GM19351 (cell line): ENCODE results near the gene HEATR9.

Experiments used
- ATAC-seq: cut with Tn5 transposase; IDR thresholded peaks from one replicate; pipeline ENCODE4 v1.9.1; 2021; ENCODE audit warnings: mild to moderate bottlenecking, moderate library complexity; ENCODE audit not compliant: unreplicated experiment

HEATR9 gene

GRCh38 chr17:35865412-35866340, 3.0 kb downstream of the HEATR9 start:
- no peak for ATAC-seq

DNA sequence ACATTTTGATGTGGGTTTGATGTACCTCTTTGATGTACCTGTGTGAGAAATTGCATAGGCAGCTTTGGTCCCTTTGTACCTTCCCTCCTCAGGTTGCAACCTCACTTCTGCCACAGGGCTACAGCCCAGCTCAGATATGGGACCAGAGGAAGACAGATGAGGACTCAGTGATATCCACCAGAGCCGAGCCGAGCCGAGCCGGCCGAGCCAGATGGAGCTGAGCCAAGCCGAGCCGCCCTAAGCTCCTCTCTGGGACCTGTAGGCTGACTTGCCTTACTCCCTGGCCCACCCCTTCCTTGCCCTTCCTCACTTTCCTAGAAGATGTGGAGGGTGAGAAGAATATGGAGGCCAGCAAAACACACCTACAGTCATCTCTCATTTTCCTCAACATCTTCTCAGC, 3.8 kb downstream of the HEATR9 start:
- ATAC-seq, result no peak

DNA sequence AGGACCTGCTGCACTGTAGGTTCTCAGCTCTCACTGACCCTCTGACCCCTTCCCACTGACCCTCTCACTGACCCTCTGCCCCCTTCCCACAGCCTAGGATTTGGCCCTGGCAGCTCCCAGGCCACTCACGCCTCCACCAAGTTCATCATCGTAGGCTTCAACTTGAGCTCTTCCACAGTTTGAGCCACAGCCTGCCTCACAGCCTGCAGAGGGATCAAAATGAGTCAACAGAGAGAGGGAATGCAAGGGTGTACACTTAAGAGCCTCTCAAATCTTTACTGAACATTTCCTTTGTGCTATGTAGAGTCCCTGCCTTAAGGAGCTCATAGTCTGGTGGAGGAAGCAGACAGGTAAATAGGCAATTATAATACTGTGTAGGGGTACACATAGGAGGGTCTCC, 12.1 kb downstream of the HEATR9 start:
- ATAC-seq, result no peak

DNA sequence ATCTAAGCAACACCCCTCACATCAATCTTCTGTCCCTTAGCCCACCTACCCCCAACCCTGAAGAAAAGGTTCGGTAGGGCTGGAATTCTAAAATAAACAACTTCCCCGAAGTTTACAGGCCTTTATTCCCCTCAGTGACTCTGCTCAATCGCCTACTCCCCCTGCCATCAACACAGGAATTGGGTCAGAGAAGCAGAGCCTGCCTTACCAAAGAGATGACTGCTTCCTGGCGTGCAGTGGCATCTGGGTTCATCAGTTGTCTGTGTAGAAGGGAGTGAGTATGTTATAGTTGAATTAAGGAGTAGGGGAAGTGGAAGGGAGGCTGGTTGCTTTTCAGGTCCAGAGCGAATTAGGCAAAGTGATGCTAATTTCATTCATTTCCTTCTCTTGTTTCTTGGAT, 12.7 kb downstream of the HEATR9 start:
- ATAC-seq, result no peak

GRCh38 chr17:35849469-35850348, 19.0 kb downstream of the HEATR9 start:
- ATAC-seq, result no peak

DNA sequence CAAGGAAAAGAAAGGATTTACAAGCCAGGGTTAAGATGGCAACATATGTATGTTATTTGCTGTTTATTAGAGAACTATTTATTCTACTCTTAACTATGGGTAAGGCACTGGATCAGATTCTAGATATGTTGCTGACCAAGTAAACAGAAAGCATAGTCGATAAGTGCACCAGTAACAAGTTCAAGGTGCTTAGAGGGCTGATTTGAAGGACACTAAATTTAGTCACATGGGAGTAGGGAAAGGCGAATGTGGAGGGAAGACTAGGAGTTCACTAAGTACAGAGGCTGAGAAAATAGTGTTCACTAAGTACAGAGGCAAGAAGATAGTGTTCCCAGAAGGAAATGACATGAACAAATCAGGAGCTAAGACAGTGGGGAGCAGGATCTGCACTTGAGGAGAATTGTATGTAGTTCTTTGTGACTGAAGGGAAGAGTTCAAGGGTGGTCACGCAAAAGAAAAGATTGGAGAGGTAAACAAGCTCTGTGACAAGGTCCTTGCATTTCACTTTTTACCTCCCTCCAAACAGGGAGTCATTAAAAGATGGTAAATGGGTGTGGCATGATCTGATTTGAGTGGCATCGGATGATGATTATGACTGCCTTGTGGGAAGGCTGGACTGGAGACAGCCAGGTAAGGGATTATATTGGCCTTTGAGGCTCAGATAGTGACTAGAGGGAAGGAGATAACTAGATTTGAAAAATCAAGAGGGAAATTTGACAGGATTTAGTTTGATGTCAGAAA, 20.9 kb downstream of the HEATR9 start:
- no peak for ATAC-seq

- ATAC-seq, result no peak
These were observed 21.7 kb downstream of the HEATR9 start for GRCh38 chr17:35847006-35847405.

DNA sequence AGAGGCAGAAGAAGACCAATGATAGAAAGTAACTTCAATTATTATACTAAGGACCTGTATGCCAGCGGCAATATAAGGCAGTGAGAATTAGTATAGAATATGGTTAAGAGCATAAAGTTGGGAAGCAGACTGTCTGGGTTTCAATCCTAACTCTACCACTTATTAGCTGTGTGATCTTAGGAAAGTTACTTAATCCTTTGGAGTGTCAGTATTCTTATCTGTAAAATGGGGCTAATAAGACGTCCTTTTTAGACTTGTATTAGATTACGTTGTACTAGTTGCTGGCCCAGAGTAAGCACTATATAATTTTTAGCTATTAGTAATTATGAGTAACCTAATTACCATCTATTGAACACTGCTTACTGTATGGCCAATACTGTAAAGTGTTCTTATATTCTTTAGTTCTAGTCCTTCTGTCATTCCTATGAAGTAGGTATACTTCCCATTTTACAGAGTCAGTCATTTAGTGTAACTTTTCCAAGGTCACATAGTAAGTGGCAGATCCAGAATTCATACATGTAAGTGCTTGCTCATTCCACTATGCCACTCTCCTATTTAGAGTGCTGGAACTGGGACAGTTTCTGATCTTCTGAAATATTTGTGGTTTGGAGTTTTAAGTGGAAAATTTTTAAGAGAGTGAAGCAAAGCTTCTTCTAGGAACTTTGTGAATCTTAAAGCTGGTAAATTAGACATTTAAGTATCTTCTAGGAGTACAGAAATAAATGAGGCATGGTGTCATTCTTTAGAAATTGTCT, 22.5 kb downstream of the HEATR9 start:
- no peak for ATAC-seq

GRCh38 chr17:35844547-35844946, 24.1 kb downstream of the HEATR9 start:
- ATAC-seq, result no peak

GRCh38 chr17:35843698-35844097, 25.0 kb downstream of the HEATR9 start:
- ATAC-seq, result no peak

GRCh38 chr17:35842239-35842638, 26.5 kb downstream of the HEATR9 start:
- ATAC-seq, result no peak

DNA sequence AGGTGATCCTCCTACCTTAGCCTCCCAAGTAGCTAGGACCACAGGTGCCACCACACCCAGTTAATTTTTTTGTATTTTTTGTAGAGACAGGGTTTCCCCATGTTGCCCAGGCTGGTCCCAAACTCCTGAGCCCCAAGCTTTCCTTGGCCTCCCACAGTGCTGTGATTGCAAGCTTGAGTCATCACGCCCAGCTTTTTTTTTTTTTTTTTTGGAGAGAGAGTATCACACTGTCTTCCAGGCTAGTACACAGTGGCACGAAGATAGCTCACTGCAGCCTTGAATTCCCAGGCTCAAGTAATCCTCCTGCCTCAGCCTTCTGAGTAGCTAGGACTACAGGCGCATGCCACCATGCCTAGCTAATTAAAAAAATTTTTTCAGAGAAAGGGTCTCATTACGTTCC, 27.2 kb downstream of the HEATR9 start:
- no peak for ATAC-seq

GRCh38 chr17:35841101-35841500, 27.6 kb downstream of the HEATR9 start:
- ATAC-seq, result no peak

DNA sequence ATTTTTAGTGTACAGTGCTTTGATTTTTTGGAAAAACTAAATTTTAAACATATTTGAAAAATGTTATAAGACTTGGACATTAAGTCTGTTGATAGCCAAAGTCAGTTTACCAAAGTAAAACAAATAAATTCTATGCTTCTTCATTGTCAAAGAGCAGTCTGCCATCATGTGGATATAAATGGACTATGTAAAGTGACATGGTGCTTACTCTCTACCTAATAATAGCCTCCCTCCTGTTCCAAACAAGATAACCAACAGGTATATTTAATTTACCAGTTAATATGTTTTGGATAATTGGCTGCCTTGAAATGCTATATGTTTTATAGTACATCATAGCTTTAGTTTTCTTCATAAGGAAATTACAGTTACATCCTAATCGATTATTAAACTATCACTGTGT, 43.5 kb downstream of the HEATR9 start:
- no peak for ATAC-seq

GRCh38 chr17:35821308-35821707, 47.4 kb downstream of the HEATR9 start:
- no peak for ATAC-seq

GRCh38 chr17:35819455-35819854, 49.2 kb downstream of the HEATR9 start:
- no peak for ATAC-seq

DNA sequence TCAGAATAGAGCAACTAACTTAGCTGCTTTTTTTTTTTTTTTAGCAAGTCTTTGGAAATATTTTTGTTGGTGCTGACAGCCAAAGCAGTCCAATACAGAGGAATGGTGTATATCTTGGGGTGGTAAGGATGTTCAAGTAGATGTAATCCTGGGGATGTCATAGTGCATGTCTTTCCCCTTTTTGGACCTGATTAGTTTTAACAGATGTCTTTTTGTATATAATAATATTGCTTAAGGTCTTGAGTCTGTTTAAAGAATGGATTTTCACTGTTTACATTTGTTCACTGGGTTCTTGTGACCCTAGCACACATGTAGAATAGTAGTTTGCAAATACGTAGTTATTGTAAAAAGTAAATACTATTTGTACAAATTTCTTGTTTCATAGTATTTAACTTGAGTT, 51.5 kb downstream of the HEATR9 start:
- ATAC-seq, result no peak

GRCh38 chr17:35816723-35817122, 52.0 kb downstream of the HEATR9 start:
- ATAC-seq, result no peak

GRCh38 chr17:35812456-35812855, 56.2 kb downstream of the HEATR9 start:
- no peak for ATAC-seq

DNA sequence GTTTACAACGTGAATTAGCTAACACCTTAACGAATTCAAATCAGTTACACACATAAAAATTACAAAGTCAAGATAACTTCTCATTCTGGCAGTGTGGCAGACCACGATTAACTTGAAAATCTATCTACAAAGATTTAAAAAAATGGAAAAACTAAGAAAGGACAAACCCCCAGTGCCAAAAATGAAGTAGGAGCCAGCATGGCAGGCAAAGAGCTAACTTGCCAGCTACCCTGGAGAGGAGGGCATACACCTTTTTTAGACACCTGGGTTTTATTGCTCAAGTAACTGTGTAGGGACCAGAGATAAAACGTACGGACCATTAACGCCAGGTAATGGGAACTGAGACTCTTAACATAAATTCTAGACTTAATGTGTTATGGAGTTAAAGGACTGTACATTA, 56.9 kb downstream of the HEATR9 start:
- no peak for ATAC-seq
